DOHH2 (cell line): ENCODE data around the gene CHD9.

Experiments used
- H3F3A ChIP-seq: fragments of 200-600 bp; sonication (generic), shearing (Covaris generic); 2 replicates; pipeline ENCODE4 v1.6.0; 2016; ENCODE audit warnings: antibody characterized with exemption, mild to moderate bottlenecking; ENCODE audit not compliant: control insufficient read depth, insufficient read depth
- H3K27ac ChIP-seq: fragments of 200-600 bp; sonication (generic); 2 replicates; pipeline ENCODE4 v1.5.1; 2014; ENCODE audit warnings: low read depth, mild to moderate bottlenecking, low read length, moderate library complexity
- H3K27me3 ChIP-seq: fragments of 200-600 bp; sonication (generic); 2 replicates; pipeline ENCODE4 v1.6.1; 2014; ENCODE audit warnings: mild to moderate bottlenecking, low read length, mixed read lengths; ENCODE audit not compliant: control insufficient read depth
- H3K36me3 ChIP-seq: fragments of 200-600 bp; sonication (generic); 2 replicates; pipeline ENCODE4 v1.6.1; 2014; ENCODE audit warnings: mild to moderate bottlenecking, low read length, moderate library complexity, mixed read lengths; ENCODE audit not compliant: control insufficient read depth
- H3K4me1 ChIP-seq: fragments of 200-600 bp; sonication (generic); 2 replicates; pipeline ENCODE4 v1.6.1; 2014; ENCODE audit warnings: mild to moderate bottlenecking, low read length, mixed read lengths; ENCODE audit not compliant: control insufficient read depth
- H3K4me2 ChIP-seq: fragments of 200-600 bp; sonication (generic); 2 replicates; pipeline ENCODE4 v1.6.0; 2014; ENCODE audit warnings: mild to moderate bottlenecking, low read length, moderate library complexity
- H3K4me3 ChIP-seq: fragments of 200-600 bp; sonication (generic); 2 replicates; pipeline ENCODE4 v1.5.1; 2014; ENCODE audit warnings: mild to moderate bottlenecking, low read length, mixed read lengths
- H3K79me2 ChIP-seq: fragments of 200-600 bp; sonication (generic); 2 replicates; pipeline ENCODE4 v1.6.1; 2014; ENCODE audit warnings: mild to moderate bottlenecking, low read length, mixed read lengths; ENCODE audit not compliant: control insufficient read depth
- H3K9me2 ChIP-seq: fragments of 200-600 bp; sonication (generic); replicated peaks from 2 replicates; pipeline ENCODE4 v1.6.1; 2014; ENCODE audit warnings: mild to moderate bottlenecking, low read length, mixed read lengths; ENCODE audit not compliant: control insufficient read depth
- H3K9me3 ChIP-seq: fragments of 200-600 bp; sonication (generic); 2 replicates; pipeline ENCODE4 v1.6.1; 2014; ENCODE audit warnings: antibody characterized with exemption, low read length, mixed read lengths; ENCODE audit not compliant: control insufficient read depth, insufficient read depth
- H4K20me1 ChIP-seq: fragments of 200-600 bp; sonication (generic); 2 replicates; pipeline ENCODE4 v1.6.0; 2014; ENCODE audit warnings: low read depth, mild to moderate bottlenecking, antibody characterized with exemption, low read length, moderate library complexity; ENCODE audit not compliant: control insufficient read depth, insufficient read depth
- EZH2phosphoT487 ChIP-seq: fragments of 200-600 bp; sonication (generic); IDR thresholded peaks from 2 replicates; pipeline ENCODE4 v1.6.1; 2017; ENCODE audit warnings: borderline replicate concordance, mild to moderate bottlenecking, antibody characterized with exemption, low read length, moderate library complexity, mixed read lengths
- TF ChIP-seq, protein P1 (sequence below): fragments of 200-600 bp; sonication (generic); IDR thresholded peaks from one replicate; pipeline ENCODE4 v1.5.1; 2014; ENCODE audit warnings: antibody characterized with exemption, mild to moderate bottlenecking, low read depth, low read length; ENCODE audit not compliant: poor library complexity, severe bottlenecking

The CHD9 gene

DNA sequence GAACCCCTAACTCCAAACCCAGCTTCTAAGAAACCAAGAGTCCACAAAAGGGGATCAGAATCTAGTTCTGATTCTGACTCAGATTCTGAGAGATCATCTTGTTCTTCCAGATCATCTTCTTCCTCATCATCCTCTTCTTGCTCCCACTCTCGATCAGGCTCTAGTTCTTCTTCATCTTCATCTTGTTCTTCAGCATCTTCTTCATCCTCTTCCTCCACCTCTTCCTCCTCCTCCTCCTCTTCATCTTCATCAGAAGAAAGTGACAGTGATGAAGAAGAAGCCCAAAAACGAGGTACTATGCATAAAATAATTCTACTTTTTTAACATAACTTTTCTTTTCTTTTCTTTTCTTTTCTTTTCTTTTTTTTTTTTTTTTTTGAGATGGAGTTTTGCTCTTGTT, 249.5 kb downstream of the CHD9 start:
- H3K4me3 ChIP-seq: no peak overlapping the region
- no peaks in the 10 kb centered on the region for H4K20me1 ChIP-seq
- H3K36me3 ChIP-seq: peaks cover 62% of the 10 kb centered on the region
- no peak overlapping the region for H3K27ac ChIP-seq
- H3K4me2 ChIP-seq: no peak overlapping the region
- no peak for TF ChIP-seq EZH2phosphoT487
- TF ChIP-seq, protein P1, sequence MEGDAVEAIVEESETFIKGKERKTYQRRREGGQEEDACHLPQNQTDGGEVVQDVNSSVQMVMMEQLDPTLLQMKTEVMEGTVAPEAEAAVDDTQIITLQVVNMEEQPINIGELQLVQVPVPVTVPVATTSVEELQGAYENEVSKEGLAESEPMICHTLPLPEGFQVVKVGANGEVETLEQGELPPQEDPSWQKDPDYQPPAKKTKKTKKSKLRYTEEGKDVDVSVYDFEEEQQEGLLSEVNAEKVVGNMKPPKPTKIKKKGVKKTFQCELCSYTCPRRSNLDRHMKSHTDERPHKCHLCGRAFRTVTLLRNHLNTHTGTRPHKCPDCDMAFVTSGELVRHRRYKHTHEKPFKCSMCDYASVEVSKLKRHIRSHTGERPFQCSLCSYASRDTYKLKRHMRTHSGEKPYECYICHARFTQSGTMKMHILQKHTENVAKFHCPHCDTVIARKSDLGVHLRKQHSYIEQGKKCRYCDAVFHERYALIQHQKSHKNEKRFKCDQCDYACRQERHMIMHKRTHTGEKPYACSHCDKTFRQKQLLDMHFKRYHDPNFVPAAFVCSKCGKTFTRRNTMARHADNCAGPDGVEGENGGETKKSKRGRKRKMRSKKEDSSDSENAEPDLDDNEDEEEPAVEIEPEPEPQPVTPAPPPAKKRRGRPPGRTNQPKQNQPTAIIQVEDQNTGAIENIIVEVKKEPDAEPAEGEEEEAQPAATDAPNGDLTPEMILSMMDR: no peak
- H3K9me2 ChIP-seq: no peaks in the 10 kb centered on the region
- H3K27me3 ChIP-seq: no peaks in the 10 kb centered on the region
- H3K79me2 ChIP-seq: no peaks in the 10 kb centered on the region
- no peaks in the 10 kb centered on the region for H3F3A ChIP-seq
- no peaks in the 10 kb centered on the region for H3K4me1 ChIP-seq
- no peaks in the 10 kb centered on the region for H3K9me3 ChIP-seq

DNA sequence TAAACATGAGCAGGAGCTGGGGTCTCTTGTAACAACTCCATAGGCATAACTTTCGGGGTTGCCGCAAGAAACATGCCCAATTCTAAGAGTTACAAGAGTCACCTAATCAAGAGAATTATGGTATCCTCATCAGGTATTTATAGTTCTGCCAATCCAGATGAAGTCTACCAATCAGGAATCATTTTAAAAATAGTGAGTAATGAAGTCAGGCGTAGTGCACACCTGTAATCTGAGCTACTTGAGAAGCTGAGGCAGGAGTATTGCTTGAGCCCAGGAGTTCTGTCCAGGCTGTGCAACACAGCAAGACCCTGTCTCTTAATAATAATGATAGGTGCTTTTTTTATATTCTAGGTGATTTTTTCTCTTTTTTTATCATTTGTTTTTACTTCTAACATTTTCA, 251.0 kb downstream of the CHD9 start:
- Histone ChIP-seq H3K9me2 (no peaks in the 10 kb centered on the region), H3F3A (no peaks in the 10 kb centered on the region), H3K36me3 (peaks cover 62% of the 10 kb centered on the region), H3K4me2 (no peak overlapping the region), H3K79me2 (no peaks in the 10 kb centered on the region), H3K27ac (no peak overlapping the region), H3K27me3 (no peaks in the 10 kb centered on the region), H3K9me3 (no peaks in the 10 kb centered on the region), H3K4me3 (no peak overlapping the region), H3K4me1 (no peaks in the 10 kb centered on the region), H4K20me1 (no peaks in the 10 kb centered on the region)
- TF ChIP-seq, protein P1: no peak
- no peak for TF ChIP-seq EZH2phosphoT487

DNA sequence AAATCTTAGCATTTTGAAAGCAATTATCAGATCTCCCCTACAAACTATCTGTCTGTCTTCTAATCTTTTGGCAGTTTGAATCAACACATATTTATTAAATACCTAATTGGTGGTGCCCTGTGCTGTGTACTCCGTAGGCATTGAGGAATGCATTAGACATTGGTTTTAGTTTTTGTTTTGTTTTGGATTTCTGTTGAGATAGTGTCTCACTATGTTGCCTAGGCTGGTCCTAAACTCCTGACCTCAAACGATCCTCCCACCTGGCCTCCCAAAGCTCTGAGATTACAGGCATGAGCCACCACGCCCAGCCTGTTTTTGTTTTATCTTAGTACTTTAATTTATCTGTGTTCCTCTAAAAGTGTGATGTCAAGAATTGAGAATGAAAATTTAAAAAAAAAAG, 254.7 kb downstream of the CHD9 start:
- peaks cover 67% of the 10 kb centered on the region for H3K36me3 ChIP-seq
- no peak overlapping the region for H3K4me2 ChIP-seq

More for the DNA sequence above, 254.7 kb downstream of the CHD9 start:
- Histone ChIP-seq H3K27me3 (no peaks in the 10 kb centered on the region), H4K20me1 (no peaks in the 10 kb centered on the region), H3K27ac (no peak overlapping the region), H3K4me3 (no peak overlapping the region), H3K79me2 (no peaks in the 10 kb centered on the region), H3K4me1 (no peaks in the 10 kb centered on the region), H3K9me2 (no peaks in the 10 kb centered on the region), H3F3A (no peaks in the 10 kb centered on the region), H3K9me3 (no peaks in the 10 kb centered on the region)
- TF ChIP-seq, protein P1: no peak
- TF ChIP-seq EZH2phosphoT487: no peak
